D721Med (cell line): ENCODE results near the gene GMEB2.

ENCODE experiments used
- DNase-seq: peaks from one replicate; pipeline ENCODE4 v3.0.0; 2011; ENCODE audit warnings: low spot score; ENCODE audit not compliant: insufficient read length
- FAIRE-seq: peaks from 2 replicates; lab custom pipeline; 2011; peaks lifted over from hg19 to GRCh38; lab: Jason Lieb, UNC
- CTCF ChIP-seq: IDR thresholded peaks from 2 replicates; pipeline ENCODE4 v1.5.1; 2012; ENCODE audit warnings: mild to moderate bottlenecking, control low read depth; ENCODE audit not compliant: insufficient read depth; ENCODE audit errors: missing control alignments

The GMEB2 gene

DNA sequence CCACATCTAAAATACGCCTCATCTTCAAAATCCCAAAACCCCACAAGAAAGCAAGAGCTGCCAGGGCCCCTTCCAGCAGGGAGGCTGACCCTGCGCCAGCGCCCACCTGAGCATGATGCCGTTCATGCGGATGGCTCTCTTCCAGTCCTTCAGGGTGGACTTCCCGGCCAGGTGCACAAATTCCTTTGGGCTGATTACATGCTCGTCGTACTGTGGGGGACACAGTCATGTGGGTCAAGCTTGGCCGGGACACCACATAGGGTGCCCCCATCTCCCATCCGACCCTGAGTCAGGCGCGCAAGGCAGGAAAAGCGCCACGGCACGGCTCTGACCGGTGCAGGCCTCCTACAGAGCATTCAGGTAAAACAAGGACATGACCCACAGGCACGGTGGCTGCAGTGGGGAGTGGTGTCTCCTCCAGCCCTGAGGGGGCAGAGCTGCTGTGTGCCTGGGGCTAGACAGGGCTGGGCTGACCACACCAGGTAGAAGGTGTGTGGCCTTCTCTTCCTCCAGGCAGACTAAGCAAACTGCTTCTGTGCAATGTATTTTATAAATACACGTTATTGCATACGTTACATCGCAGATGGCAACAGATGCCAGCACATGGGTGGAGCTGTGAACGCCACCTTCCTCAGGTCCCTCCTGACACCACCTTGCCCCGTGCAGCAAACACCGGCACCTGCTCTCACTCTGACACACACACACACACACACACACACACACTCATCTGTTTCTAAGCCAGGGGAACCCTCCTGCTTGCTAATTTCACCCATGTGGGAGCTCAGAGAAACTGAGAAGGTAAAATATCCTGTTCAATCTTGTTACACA lies 29.0 kb downstream of the GMEB2 start:
- FAIRE-seq (no peak), DNase-seq (no peak)
- no peak for TF ChIP-seq CTCF

- TF ChIP-seq CTCF, result no peak
- DNase-seq (no peak), FAIRE-seq (no peak)
Measured at GRCh38 chr20:63596423-63596822, 30.5 kb downstream of the GMEB2 start.

- FAIRE-seq, result no peak
- no peak for DNase-seq
- TF ChIP-seq CTCF, result no peak
Measured at GRCh38 chr20:63595416-63596127, 31.3 kb downstream of the GMEB2 start.

DNA sequence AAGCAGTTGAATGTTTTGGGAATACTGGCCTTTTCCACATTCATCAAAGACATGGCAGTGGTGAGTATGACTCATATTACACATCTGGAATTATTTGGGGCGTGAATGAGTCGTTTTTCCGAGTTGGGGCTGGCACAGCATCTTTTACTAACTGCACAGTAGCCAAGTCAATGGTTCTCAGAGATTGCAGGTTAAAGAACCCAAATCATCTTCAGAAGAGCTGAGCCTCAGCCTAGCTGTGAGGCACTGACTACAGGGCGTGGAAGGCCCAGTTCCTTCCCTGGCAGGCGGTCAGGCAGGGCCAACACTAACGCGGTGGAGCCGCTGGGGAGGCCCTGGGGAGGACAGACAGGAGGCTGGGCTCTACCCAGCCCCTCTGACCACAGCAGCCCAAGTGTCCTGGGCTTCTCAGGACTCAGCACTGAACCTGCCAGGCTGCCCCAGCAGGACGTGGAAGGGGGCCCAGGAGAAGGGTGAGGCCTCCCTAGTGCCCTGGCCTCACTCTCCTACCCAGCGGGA lies 32.8 kb downstream of the GMEB2 start:
- no peak for FAIRE-seq
- no peak for TF ChIP-seq CTCF
- no peak for DNase-seq

DNA sequence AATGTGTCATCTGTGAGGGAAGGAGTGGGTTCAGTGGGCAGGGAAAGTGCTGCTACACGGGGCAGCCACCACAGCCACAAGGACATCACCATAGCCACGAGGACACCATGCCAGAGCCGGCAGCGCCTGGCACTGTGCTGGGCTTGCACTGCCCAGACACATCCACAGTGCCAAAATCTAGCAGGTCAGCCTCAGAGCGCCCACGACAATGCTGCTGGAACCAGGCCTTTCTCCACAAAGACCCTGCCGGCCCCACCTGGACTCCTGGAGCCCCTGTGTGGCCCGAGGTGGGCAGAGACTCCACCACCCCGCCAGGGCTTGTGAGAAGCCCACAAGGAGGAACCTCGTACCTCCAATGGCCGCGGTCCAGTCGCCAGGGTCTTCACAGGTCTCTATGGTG lies 34.2 kb downstream of the GMEB2 start:
- DNase-seq (no peak), FAIRE-seq (no peak)
- TF ChIP-seq CTCF, result no peak

- DNase-seq (no peak), FAIRE-seq (no peak)
- TF ChIP-seq CTCF, result no peak
Measured at GRCh38 chr20:63591786-63592355, 35.0 kb downstream of the GMEB2 start.
